Right lobe of liver (tissue), 6 donors: ENCODE data around the gene TRAF3. TPM values are rescaled to one million over a fixed set of nuclear protein-coding genes. Genes with fewer than 3 reads are reported as not detected.

Experiments used
- ATAC-seq, 4 donors: fragments of 200-7000 bp; cut with Tn5 transposase; one replicate each; pipeline ENCODE4 v1.9.1; 2020; ENCODE audit warnings: mild to moderate bottlenecking in 4 of 4, moderate library complexity in 4 of 4
- DNase-seq, 3 donors: peaks; one replicate each; pipeline ENCODE4 v3.0.0-alpha.2; 2020
- H3K27ac ChIP-seq, 3 donors: fragments of 200-600 bp; one replicate each; pipeline ENCODE4 v1.8.0; 2022
- H3K27me3 ChIP-seq, 2 donors: fragments of 200-600 bp; one replicate each; pipeline ENCODE4 v1.8.0; 2022
- H3K36me3 ChIP-seq, 4 donors: fragments of 200-600 bp; sonication (generic) in 1 of 4; one replicate each; pipeline versions ENCODE4 v1.5.1 to v1.8.0; 2017 to 2022; ENCODE audit warnings: control low read depth in 1 of 4
- H3K4me1 ChIP-seq, 4 donors: fragments of 200-600 bp; sonication (generic) in 1 of 4; one replicate each; pipeline versions ENCODE4 v1.5.1 to v1.8.0; 2017 to 2022; ENCODE audit warnings: control low read depth in 1 of 4
- H3K4me3 ChIP-seq, 3 donors: fragments of 200-600 bp; one replicate each; pipeline ENCODE4 v1.8.0; 2022
- H3K9me3 ChIP-seq, 4 donors: fragments of 200-600 bp; sonication (generic) in 1 of 4; one replicate each; pipeline versions ENCODE4 v1.5.1 to v1.8.0; 2017 to 2022; ENCODE audit warnings: control low read depth in 1 of 4
- POLR2A ChIP-seq: fragments of 450-650 bp; IDR thresholded peaks from one replicate; pipeline ENCODE4 v1.6.1; 2017; ENCODE audit warnings: antibody characterized with exemption, mild to moderate bottlenecking
- WGBS: methylation state at CpG from one replicate; pipeline ENCODE4 v1.1.6; 2018; ENCODE audit warnings: low coverage, low lambda C conversion rate; ENCODE audit not compliant: insufficient coverage; ENCODE audit errors: missing lambda C conversion rate; 5-methylcytosine and 5-hydroxymethylcytosine counted together
- intact Hi-C, 2 donors: fragments of 100-400 bp; cut with DNase I; formaldehyde crosslinking; loops; one replicate each; pipeline versions ENCODE4 v1.11.2 to v1.14.1; 2022
- total RNA-seq, 6 experiments: library from RNA; depleted of rRNA in 2 of 6; stranded (reverse); fragments of >200 nt in 2 of 6; fragmentation: NEBNext Ultra II Directional in 3 of 6; extraction: Animal tissue kit (Norgen Biotek cat#: 25700) in 3 of 6; gene quantifications; one replicate each; pipeline versions ENCODE4 v1.1.0 to v1.2.4, GENCODE V29; 2016 to 2023
- TF ChIP-seq, protein P1 (sequence below), 4 donors: fragments of 200-600 bp in 3 of 4; fragments of 450-650 bp in 1 of 4; IDR thresholded peaks; one replicate each; pipeline versions ENCODE4 v1.5.1 to v1.8.0; 2016 to 2022; ENCODE audit warnings: antibody characterized with exemption in 4 of 4, mild to moderate bottlenecking in 2 of 4
- donor health status: DM: no; HTN: yes; CAD: no.
- donor health status: DM: no; HTN: no; CAD: no.
- donor health status: DM: no; HTN: no; CAD: no.
- donor health status: DM: no; HTN: yes; CAD: no.
- donor health status: DM: no; HTN: yes; CAD: no.

TRAF3 gene
- total RNA-seq, 6 experiments from 2014 or later, result 5.6 to 10.5 (median 8.3) TPM

DNA sequence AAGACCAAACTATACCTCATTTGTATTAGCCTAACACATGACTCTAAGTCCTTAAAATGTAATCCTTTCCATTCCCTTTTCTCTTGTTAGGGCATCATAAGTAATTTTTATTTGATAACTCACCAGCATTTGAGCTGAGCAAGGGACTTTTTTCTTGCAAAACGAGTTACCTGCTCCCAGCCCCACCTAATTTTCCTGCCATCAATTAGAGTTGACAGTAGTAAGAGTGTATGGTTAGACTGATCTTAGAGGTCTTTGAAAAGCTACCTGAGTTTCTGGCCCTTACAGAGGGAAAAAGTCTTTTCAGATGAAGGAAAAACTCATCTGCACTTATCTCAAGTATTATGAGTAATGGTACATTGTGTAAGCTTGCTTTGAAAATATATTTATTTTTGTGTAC is 111.5 kb downstream of the TRAF3 start:
- Histone ChIP-seq H3K27me3 (no peaks in the 10 kb centered on the region), H3K36me3 (peaks cover 0 to 11% (median 0%) of the 10 kb centered on the region in 4 donors), H3K4me1 (peaks cover 0 to 10% (median 4%) of the 10 kb centered on the region in 4 donors), H3K4me3 (no peak overlapping the region), H3K9me3 (no peaks in the 10 kb centered on the region), H3K27ac (no peak overlapping the region)
- intact Hi-C loops, result no loop called here
- 81% methylated on average over 1 of the region's 1 CpG for WGBS
- TF ChIP-seq, protein P1, sequence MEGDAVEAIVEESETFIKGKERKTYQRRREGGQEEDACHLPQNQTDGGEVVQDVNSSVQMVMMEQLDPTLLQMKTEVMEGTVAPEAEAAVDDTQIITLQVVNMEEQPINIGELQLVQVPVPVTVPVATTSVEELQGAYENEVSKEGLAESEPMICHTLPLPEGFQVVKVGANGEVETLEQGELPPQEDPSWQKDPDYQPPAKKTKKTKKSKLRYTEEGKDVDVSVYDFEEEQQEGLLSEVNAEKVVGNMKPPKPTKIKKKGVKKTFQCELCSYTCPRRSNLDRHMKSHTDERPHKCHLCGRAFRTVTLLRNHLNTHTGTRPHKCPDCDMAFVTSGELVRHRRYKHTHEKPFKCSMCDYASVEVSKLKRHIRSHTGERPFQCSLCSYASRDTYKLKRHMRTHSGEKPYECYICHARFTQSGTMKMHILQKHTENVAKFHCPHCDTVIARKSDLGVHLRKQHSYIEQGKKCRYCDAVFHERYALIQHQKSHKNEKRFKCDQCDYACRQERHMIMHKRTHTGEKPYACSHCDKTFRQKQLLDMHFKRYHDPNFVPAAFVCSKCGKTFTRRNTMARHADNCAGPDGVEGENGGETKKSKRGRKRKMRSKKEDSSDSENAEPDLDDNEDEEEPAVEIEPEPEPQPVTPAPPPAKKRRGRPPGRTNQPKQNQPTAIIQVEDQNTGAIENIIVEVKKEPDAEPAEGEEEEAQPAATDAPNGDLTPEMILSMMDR (IDR thresholded peaks at IDR 0.05), result no peak
- TF ChIP-seq POLR2A, result no peak
- DNase-seq, result no peak
- no peak for ATAC-seq

DNA sequence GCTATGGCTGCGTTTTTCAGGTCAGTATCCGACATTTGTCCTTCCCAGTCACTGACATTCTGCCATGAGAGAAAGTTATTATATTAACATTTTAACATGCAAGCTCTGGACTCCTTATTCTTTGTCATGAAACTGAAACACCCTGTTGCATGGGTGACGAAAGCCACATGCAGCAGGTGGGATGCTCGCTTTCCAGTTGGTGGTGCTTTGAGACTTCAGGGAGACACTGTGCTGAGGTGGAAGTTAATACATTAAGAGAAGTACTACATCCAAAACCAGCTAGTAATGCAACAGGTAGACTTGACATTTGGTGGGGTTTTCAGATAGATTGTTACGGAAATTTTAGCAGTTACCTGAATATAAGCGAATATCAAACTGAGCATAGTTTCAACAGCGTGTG is 112.4 kb downstream of the TRAF3 start:
- intact Hi-C loops, result no loop called here
- DNase-seq, result no peak
- H3K36me3 ChIP-seq, result peaks cover 0 to 9% (median 0%) of the 10 kb centered on the region in 4 donors

GRCh38 chr14:102891111-102891510 is 113.9 kb downstream of the TRAF3 start:
- H3K27me3 ChIP-seq, result no peaks in the 10 kb centered on the region
- H3K36me3 ChIP-seq, result peaks cover 0 to 5% (median 0%) of the 10 kb centered on the region in 4 donors

More for the DNA sequence above, 112.4 kb downstream of the TRAF3 start:
- no peak for ATAC-seq
- Histone ChIP-seq H3K9me3 (no peaks in the 10 kb centered on the region), H3K27ac (no peak overlapping the region), H3K4me1 (peaks cover 0 to 14% (median 6%) of the 10 kb centered on the region in 4 donors), H3K4me3 (no peak overlapping the region), H3K27me3 (no peaks in the 10 kb centered on the region)
- WGBS, result 98% methylated on average over 7 of the region's 7 CpGs
- TF ChIP-seq, protein P1 (IDR thresholded peaks at IDR 0.05), result no peak
- TF ChIP-seq POLR2A, result no peak

DNA sequence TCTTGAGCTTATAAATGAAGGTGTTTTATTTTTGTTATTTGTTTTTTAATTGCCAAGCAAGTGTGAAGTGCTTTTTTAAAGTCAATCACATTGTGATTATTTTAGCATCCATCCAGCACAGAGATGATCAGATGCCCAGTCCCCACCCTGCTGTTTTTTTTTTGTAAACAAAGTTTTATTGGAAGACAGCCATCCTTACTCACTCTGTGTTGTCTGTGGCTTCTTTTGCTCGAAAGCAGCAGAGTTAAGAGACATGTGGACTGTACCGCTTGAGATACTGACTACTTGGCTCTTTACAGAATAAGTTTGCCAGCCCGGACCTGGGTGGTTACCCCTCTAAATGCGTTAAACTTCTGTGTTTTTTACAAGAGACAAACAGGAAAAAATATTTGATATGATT is 114.3 kb downstream of the TRAF3 start:
- no peak overlapping the region for H3K27ac ChIP-seq
- ATAC-seq (peak; percentile 27 to 51 (median 40)), DNase-seq (peak in 1 of 3 donors; percentile 2)
- peaks cover 0 to 14% (median 6%) of the 10 kb centered on the region in 4 donors for H3K4me1 ChIP-seq
- H3K36me3 ChIP-seq, result peaks cover 0 to 5% (median 0%) of the 10 kb centered on the region in 4 donors
- intact Hi-C loops, result no loop called here
- 50% methylated on average over 4 of the region's 4 CpGs for WGBS
- no peaks in the 10 kb centered on the region for H3K9me3 ChIP-seq
- TF ChIP-seq, protein P1 (IDR thresholded peaks at IDR 0.05), result no peak
- no peak for TF ChIP-seq POLR2A
- no peaks in the 10 kb centered on the region for H3K27me3 ChIP-seq
- H3K4me3 ChIP-seq, result no peak overlapping the region

More at GRCh38 chr14:102891111-102891510, 113.9 kb downstream of the TRAF3 start:
- H3K4me1 ChIP-seq, result peaks cover 0 to 14% (median 6%) of the 10 kb centered on the region in 4 donors
- no peak for ATAC-seq
- peak in 1 of 3 donors; percentile 13 for DNase-seq
- TF ChIP-seq, protein P1 (IDR thresholded peaks at IDR 0.05), result no peak
- no peak for TF ChIP-seq POLR2A
- WGBS, result 90% methylated on average over 13 of the region's 15 CpGs
- no peak overlapping the region for H3K27ac ChIP-seq
- no peak overlapping the region for H3K4me3 ChIP-seq
- H3K9me3 ChIP-seq, result no peaks in the 10 kb centered on the region
- intact Hi-C loops, result no loop called here
